Measurements from ENCODE around the gene CPNE5. TPM values are rescaled to one million over a fixed set of nuclear protein-coding genes. Genes with fewer than 3 reads are reported as not detected.

CPNE5 gene
- total RNA-seq, 4 donors from 2014 or later: 0.23 to 1.1 (median 0.81) TPM; not detected in 1

- WGBS, 2 donors: 93 to 94% methylated on average over 11 of the region's 11 CpGs
- no peak overlapping the region for H3K4me3 ChIP-seq (ENCODE audit: low read depth, poor library complexity, severe bottlenecking)
- TF ChIP-seq CTCF (IDR thresholded peaks at IDR 0.05) (no peak), POLR2A (IDR thresholded peaks at IDR 0.05) (no peak)
- intact Hi-C loops (cut with DNase I; ENCODE audit: low total_unique reads): no loop called here
- no peak for DNase-seq (ENCODE audit: low spot score in 2 of 2)
Measured at GRCh38 chr6:36720251-36721141, 118.7 kb downstream of the CPNE5 start.

- DNase-seq (ENCODE audit: low spot score in 2 of 2): peak in 1 of 2 donors; percentile 56
- WGBS, 2 donors: 92 to 95% methylated on average over 7 of the region's 7 CpGs
- TF ChIP-seq POLR2A (IDR thresholded peaks at IDR 0.05) (no peak), CTCF (IDR thresholded peaks at IDR 0.05) (no peak)
- intact Hi-C loops (cut with DNase I; ENCODE audit: low total_unique reads): no loop called here
- no peak overlapping the region for H3K4me3 ChIP-seq (ENCODE audit: low read depth, poor library complexity, severe bottlenecking)
Measured at GRCh38 chr6:36719126-36719525, 120.1 kb downstream of the CPNE5 start.

GRCh38 chr6:36718560-36718959 lies 120.7 kb downstream of the CPNE5 start:
- no peak for TF ChIP-seq CTCF (IDR thresholded peaks at IDR 0.05)
- TF ChIP-seq POLR2A (IDR thresholded peaks at IDR 0.05): no peak
- no peak overlapping the region for H3K4me3 ChIP-seq (ENCODE audit: low read depth, poor library complexity, severe bottlenecking)
- peak in 1 of 2 donors; percentile 45 for DNase-seq (ENCODE audit: low spot score in 2 of 2)
- intact Hi-C loops (cut with DNase I; ENCODE audit: low total_unique reads): no loop called here
- 68 to 73% methylated on average over 5 of the region's 5 CpGs for WGBS, 2 donors

- 78 to 84% methylated on average over 12 of the region's 12 CpGs for whole genome bisulfite sequencing, 2 donors
- TF ChIP-seq CTCF (IDR thresholded peaks at IDR 0.05): no peak
- TF ChIP-seq POLR2A (IDR thresholded peaks at IDR 0.05): no peak
- DNase-seq (ENCODE audit: low spot score in 2 of 2): peak in 1 of 2 donors; percentile 84
- H3K4me3 ChIP-seq (ENCODE audit: low read depth, poor library complexity, severe bottlenecking): no peak overlapping the region
- intact Hi-C loops (cut with DNase I; ENCODE audit: low total_unique reads): no loop called here
Measured at GRCh38 chr6:36717871-36718540, 121.2 kb downstream of the CPNE5 start.

GRCh38 chr6:36717231-36717825 lies 121.9 kb downstream of the CPNE5 start:
- DNase-seq (ENCODE audit: low spot score in 2 of 2): peak in 1 of 2 donors; percentile 83
- intact Hi-C loops (cut with DNase I; ENCODE audit: low total_unique reads): no loop called here
- WGBS, 2 donors: 58 to 65% methylated on average over 13 of the region's 13 CpGs
- TF ChIP-seq POLR2A (IDR thresholded peaks at IDR 0.05): no peak
- TF ChIP-seq CTCF (IDR thresholded peaks at IDR 0.05): no peak
- no peak overlapping the region for H3K4me3 ChIP-seq (ENCODE audit: low read depth, poor library complexity, severe bottlenecking)
